Naive thymus-derived CD4-positive, alpha-beta T cell (primary cell): Measurements from ENCODE around the gene ZCCHC17. TPM values are rescaled to one million over a fixed set of nuclear protein-coding genes. Genes with fewer than 3 reads are reported as not detected.

Source experiments
- ATAC-seq: fragments of 150-1000 bp; cut with Tn5 transposase; 2 replicates; pipeline ENCODE4 v1.10.0; 2021; ENCODE audit warnings: mild to moderate bottlenecking, moderate library complexity
- CTCF ChIA-PET: fragments of 350-600 bp; sonication (Branson Sonifier 250); formaldehyde crosslinking; loops from one replicate; lab custom pipeline; 2021; ENCODE audit warnings: antibody characterized with exemption; lab: Charles Lee
- POLR2A ChIA-PET: fragments of 350-600 bp; sonication (Branson Sonifier 250); formaldehyde crosslinking; loops from one replicate; lab custom pipeline; 2021; ENCODE audit warnings: antibody characterized with exemption, inconsistent platforms; lab: Charles Lee
- DNase-seq, 9 donors: peaks; one replicate each; pipeline versions ENCODE4 v3.0.0 to v3.0.0-alpha.2; 2020 to 2022; ENCODE audit warnings: mixed read lengths in 1 of 9
- H3K27ac ChIP-seq: one replicate; pipeline ENCODE4 v1.7.0; 2013; ENCODE audit warnings: mild to moderate bottlenecking, low read depth, low read length, moderate library complexity
- H3K27me3 ChIP-seq, 2 donors: one replicate each; pipeline ENCODE4 v1.7.0; 2013; ENCODE audit warnings: low read length in 2 of 2, mild to moderate bottlenecking in 2 of 2, moderate library complexity in 2 of 2; ENCODE audit not compliant: control insufficient read depth in 2 of 2, insufficient read depth in 2 of 2
- H3K36me3 ChIP-seq, 3 experiments: 1 replicate in 2 of 3; 2 replicates in 1 of 3; pipeline ENCODE4 v1.7.0; 2013; ENCODE audit warnings: low read length in 3 of 3, mild to moderate bottlenecking in 3 of 3, moderate library complexity in 1 of 3; ENCODE audit not compliant: insufficient read depth in 3 of 3, control insufficient read depth in 2 of 3
- H3K4me1 ChIP-seq, 2 donors: one replicate each; pipeline ENCODE4 v1.7.0; 2013; ENCODE audit warnings: low read length in 2 of 2, mild to moderate bottlenecking in 2 of 2, moderate library complexity in 1 of 2; ENCODE audit not compliant: control insufficient read depth in 2 of 2, insufficient read depth in 2 of 2
- H3K4me3 ChIP-seq: 2 replicates; pipeline ENCODE4 v1.7.0; 2013; ENCODE audit warnings: mild to moderate bottlenecking, low read length
- H3K9me3 ChIP-seq, 3 experiments: 1 replicate in 2 of 3; 2 replicates in 1 of 3; pipeline ENCODE4 v1.7.0; 2013; ENCODE audit warnings: low read length in 3 of 3; ENCODE audit not compliant: control insufficient read depth in 2 of 3
- H3K27ac Mint-ChIP-seq, 9 donors: one replicate each; pipeline ENCODE4 v1.8.0; 2020 to 2022; ENCODE audit warnings: mixed read lengths in 9 of 9, mild to moderate bottlenecking in 8 of 9, moderate library complexity in 5 of 9, inconsistent platforms in 2 of 9
- H3K27me3 Mint-ChIP-seq, 5 donors: one replicate each; pipeline ENCODE4 v1.8.0; 2021 to 2022; ENCODE audit warnings: mixed read lengths in 5 of 5, mild to moderate bottlenecking in 1 of 5
- H3K36me3 Mint-ChIP-seq, 5 donors: one replicate each; pipeline ENCODE4 v1.8.0; 2020 to 2022; ENCODE audit warnings: mixed read lengths in 5 of 5, mild to moderate bottlenecking in 3 of 5, inconsistent platforms in 1 of 5
- H3K4me1 Mint-ChIP-seq, 7 donors: one replicate each; pipeline ENCODE4 v1.8.0; 2020 to 2022; ENCODE audit warnings: mixed read lengths in 7 of 7, mild to moderate bottlenecking in 3 of 7, inconsistent platforms in 1 of 7
- H3K4me3 Mint-ChIP-seq, 10 donors: one replicate each; pipeline ENCODE4 v1.8.0; 2020 to 2022; ENCODE audit warnings: mild to moderate bottlenecking in 10 of 10, mixed read lengths in 10 of 10, moderate library complexity in 6 of 10, inconsistent platforms in 2 of 10
- H3K9me3 Mint-ChIP-seq, 11 donors: one replicate each; pipeline ENCODE4 v1.8.0; 2020 to 2022; ENCODE audit warnings: mixed read lengths in 11 of 11, mild to moderate bottlenecking in 4 of 11, inconsistent platforms in 1 of 11, moderate library complexity in 1 of 11
- intact Hi-C, 2 donors: fragments of 100-400 bp; cut with micrococcal nuclease; formaldehyde crosslinking; loops; one replicate each; pipeline ENCODE4 v1.15.1; 2023
- polyA plus RNA-seq, 2 donors: library from polyadenylated mRNA; unstranded; fragments of 300-500 nt; fragmentation: Illumina TruSeq; gene quantifications; one replicate each; pipeline ENCODE4 v1.2.3, GENCODE V29; 2021
- total RNA-seq, 6 experiments: library from RNA in 5 of 6; stranded (reverse) in 5 of 6; gene quantifications; 1 replicate in 5 of 6; 2 replicates in 1 of 6; pipeline ENCODE4 v1.2.3 and lab custom pipeline; 2021 to 2026

Gene ZCCHC17
- total and polyA plus RNA-seq, 7 experiments from 2014 or later = 10.3 to 43.4 (median 21.4) TPM

DNA sequence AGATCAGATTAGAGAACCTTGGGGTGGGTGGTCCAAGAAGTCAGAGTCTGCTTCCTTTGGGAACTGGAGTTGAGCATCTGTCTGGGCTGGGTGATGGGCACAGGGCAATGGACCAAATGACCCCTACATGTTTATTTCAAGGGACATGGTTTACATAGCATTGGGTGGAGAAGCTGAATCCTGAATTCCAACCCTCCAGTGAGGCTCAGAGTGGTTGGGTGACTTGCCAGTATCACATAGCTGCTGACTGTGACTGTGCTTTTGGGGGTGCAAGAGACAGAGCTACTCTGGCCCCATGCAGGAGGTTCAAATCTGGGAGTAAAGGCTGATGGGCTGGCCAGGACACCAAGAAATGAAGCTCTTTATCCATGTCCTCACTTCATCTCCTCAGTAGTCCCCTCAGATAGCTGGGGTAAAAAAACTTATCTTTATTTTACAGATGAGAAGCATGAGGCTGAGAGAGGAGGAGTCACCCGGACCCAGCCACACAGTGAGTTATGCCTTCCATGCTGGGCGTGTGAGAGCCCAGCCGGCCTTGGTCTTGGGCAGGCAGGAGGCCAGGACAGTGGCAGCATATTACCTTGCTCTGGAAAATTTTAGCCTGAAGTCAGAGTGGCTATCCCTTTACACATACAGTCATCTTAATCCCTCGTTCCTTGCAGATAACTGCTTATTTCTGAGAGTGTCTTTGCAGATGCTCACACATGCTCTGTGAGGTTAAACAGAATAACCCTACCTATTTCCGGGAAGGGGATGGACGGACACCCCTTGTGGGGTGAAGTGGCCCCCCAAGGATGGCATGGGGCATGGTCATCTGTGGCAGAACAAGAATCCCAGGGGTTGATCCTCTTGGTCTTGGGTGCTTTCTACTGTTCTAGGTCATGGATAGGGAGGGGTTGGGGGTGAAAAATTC lies 113.4 kb downstream of the ZCCHC17 start:
- no peak for ATAC-seq
- POLR2A ChIA-PET = no interaction called here
- Histone ChIP-seq H3K4me3 (no peak overlapping the region), H3K27ac (no peak overlapping the region), H3K36me3 (no peaks in the 10 kb centered on the region), H3K9me3 (no peaks in the 10 kb centered on the region), H3K27me3 (peaks cover 0 to 10% of the 10 kb centered on the region in 2 donors), H3K4me1 (no peaks in the 10 kb centered on the region)
- no peak overlapping the region for H3K27ac Mint-ChIP-seq
- intact Hi-C loops = loop anchor here in 1 of 2 donors (5.0 kb wide), 1 partner anchor 503 kb away; the partner anchor contains the start of gene SDC3
- no peak for DNase-seq
- peaks cover 3 to 12% (median 11%) of the 10 kb centered on the region in 7 donors for H3K4me1 Mint-ChIP-seq
- CTCF ChIA-PET = no interaction called here
- peaks cover 56 to 64% (median 60%) of the 10 kb centered on the region in 5 donors for H3K27me3 Mint-ChIP-seq
- H3K4me3 Mint-ChIP-seq = peak overlapping the region in 2 of 10 donors; percentile 10 to 35
- peaks cover 0 to 4% (median 0%) of the 10 kb centered on the region in 5 donors for H3K36me3 Mint-ChIP-seq
- peaks cover 0 to 3% (median 0%) of the 10 kb centered on the region in 11 donors for H3K9me3 Mint-ChIP-seq

GRCh38 chr1:31410871-31411270 lies 114.0 kb downstream of the ZCCHC17 start:
- ATAC-seq (no peak), DNase-seq (no peak)
- Histone ChIP-seq H3K4me1 (no peaks in the 10 kb centered on the region), H3K27me3 (peaks cover 0 to 10% of the 10 kb centered on the region in 2 donors), H3K27ac (no peak overlapping the region), H3K9me3 (no peaks in the 10 kb centered on the region), H3K36me3 (no peaks in the 10 kb centered on the region), H3K4me3 (no peak overlapping the region)
- Mint-ChIP-seq H3K27ac (no peak overlapping the region), H3K4me3 (peak overlapping the region in 5 of 10 donors; percentile 7 to 98 (median 16)), H3K27me3 (peaks cover 62 to 71% (median 67%) of the 10 kb centered on the region in 5 donors), H3K9me3 (peaks cover 0 to 3% (median 0%) of the 10 kb centered on the region in 11 donors), H3K36me3 (peaks cover 0 to 4% (median 0%) of the 10 kb centered on the region in 5 donors), H3K4me1 (peaks cover 3 to 12% (median 11%) of the 10 kb centered on the region in 7 donors)
- ChIA-PET POLR2A (no interaction called here), CTCF (no interaction called here)
- intact Hi-C loops = no loop called here

DNA sequence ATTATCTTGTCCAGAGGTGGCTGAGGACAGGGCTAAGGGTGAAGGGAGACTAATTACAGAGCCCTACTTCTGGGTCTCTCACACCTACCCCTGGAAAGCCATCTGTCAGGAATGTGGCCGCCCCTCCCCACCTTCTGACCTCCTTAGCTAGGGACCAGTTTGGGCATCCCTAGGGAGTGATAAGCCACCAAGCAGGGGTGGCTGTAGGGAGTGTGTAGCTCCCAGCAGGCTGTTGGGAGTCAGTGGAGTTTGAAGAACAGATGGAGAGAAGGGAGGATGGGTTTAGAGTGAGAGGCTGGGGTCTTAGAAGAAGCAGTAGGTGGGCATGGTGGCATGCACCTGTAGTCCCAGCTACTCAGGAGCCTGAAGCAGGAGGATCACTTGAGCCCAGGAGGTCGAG lies 115.4 kb downstream of the ZCCHC17 start:
- ATAC-seq = no peak
- Histone ChIP-seq H3K36me3 (no peaks in the 10 kb centered on the region), H3K27ac (no peak overlapping the region), H3K4me1 (no peaks in the 10 kb centered on the region), H3K27me3 (peaks cover 1 to 10% of the 10 kb centered on the region in 2 donors), H3K9me3 (no peaks in the 10 kb centered on the region), H3K4me3 (no peak overlapping the region)
- peak overlapping the region in 1 of 9 donors; percentile 4 for H3K27ac Mint-ChIP-seq
- intact Hi-C loops = no loop called here
- peaks cover 3 to 12% (median 11%) of the 10 kb centered on the region in 7 donors for H3K4me1 Mint-ChIP-seq
- DNase-seq = no peak
- ChIA-PET CTCF (no interaction called here), POLR2A (no interaction called here)
- H3K4me3 Mint-ChIP-seq = peak overlapping the region; percentile 66 to 100 (median 75)
- peaks cover 74 to 81% (median 76%) of the 10 kb centered on the region in 5 donors for H3K27me3 Mint-ChIP-seq
- peaks cover 0 to 3% (median 0%) of the 10 kb centered on the region in 11 donors for H3K9me3 Mint-ChIP-seq
- H3K36me3 Mint-ChIP-seq = peaks cover 0 to 4% (median 0%) of the 10 kb centered on the region in 5 donors

DNA sequence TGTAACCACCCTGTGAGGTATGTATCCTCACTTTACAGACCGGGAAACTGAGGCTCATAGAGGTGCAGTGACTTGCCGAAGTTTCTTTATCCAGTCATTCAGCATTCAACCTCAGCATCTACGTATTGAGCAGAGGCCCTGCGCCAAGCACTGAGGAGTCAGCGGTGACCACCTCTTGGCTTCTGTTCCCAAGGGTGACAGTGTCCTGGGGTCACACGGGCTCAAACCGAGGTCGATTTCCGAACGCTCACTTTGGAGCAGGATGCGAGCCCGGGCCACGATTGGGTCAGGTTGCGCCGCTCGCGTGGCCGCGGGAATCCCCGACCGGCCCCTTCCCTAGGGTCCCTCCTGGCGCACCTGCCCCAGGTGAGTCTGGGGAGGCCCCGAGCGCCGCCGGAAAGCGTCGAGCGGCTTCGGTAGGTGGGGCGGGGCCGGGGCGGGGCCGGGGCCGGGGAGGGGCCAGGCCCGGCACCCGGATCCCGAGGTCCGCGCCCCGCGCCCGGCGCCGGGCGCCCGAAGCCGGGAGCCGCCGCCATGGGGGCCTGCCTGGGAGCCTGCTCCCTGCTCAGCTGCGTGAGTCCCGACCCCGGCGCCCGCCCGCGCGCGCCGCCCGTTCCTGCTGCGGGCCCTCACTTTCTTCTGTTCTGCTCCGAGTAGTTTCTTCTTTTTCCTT lies 116.0 kb downstream of the ZCCHC17 start, which contains the start of gene SERINC2:
TSS of gene SERINC2 (plus strand) at position 482 of the 673 bp plus-strand sequence. CDS start at position 535, 53 bp downstream.
- Histone ChIP-seq H3K9me3 (no peaks in the 10 kb centered on the region), H3K27me3 (peaks cover 4 to 10% of the 10 kb centered on the region in 2 donors), H3K4me3 (peak within 1 kb of the TSS; percentile 40), H3K27ac (no peak within 1 kb of the TSS), H3K36me3 (no peaks in the 10 kb centered on the region), H3K4me1 (no peaks in the 10 kb centered on the region)
- peak within 1 kb of the TSS in 2 of 9 donors; percentile 4 to 69 for H3K27ac Mint-ChIP-seq
- peaks cover 0 to 4% (median 0%) of the 10 kb centered on the region in 5 donors for H3K36me3 Mint-ChIP-seq
- H3K27me3 Mint-ChIP-seq = peaks cover 74 to 85% (median 81%) of the 10 kb centered on the region in 5 donors
- POLR2A ChIA-PET = no interaction called here
- DNase-seq = peak in 5 of 9 donors; percentile 21 to 26 (median 24)
- H3K4me1 Mint-ChIP-seq = peaks cover 3 to 13% (median 12%) of the 10 kb centered on the region in 7 donors
- peak; percentile 76 for ATAC-seq
- H3K4me3 Mint-ChIP-seq = peak within 1 kb of the TSS; percentile 80 to 100 (median 92)
- CTCF ChIA-PET = no interaction called here
- intact Hi-C loops = no loop called here
- H3K9me3 Mint-ChIP-seq = peaks cover 0 to 3% (median 0%) of the 10 kb centered on the region in 11 donors

- peak overlapping the region in 1 of 9 donors; percentile 69 for H3K27ac Mint-ChIP-seq
- no peaks in the 10 kb centered on the region for H3K9me3 ChIP-seq
- H3K4me1 ChIP-seq = no peaks in the 10 kb centered on the region
- POLR2A ChIA-PET = no interaction called here
- H3K27me3 Mint-ChIP-seq = peaks cover 68 to 83% (median 78%) of the 10 kb centered on the region in 5 donors
- H3K36me3 ChIP-seq = no peaks in the 10 kb centered on the region
- peaks cover 0 to 4% (median 0%) of the 10 kb centered on the region in 5 donors for H3K36me3 Mint-ChIP-seq
- CTCF ChIA-PET = no interaction called here
- H3K4me3 ChIP-seq = peak overlapping the region; percentile 33
- peak; percentile 58 for ATAC-seq
- H3K9me3 Mint-ChIP-seq = peaks cover 0 to 3% (median 0%) of the 10 kb centered on the region in 11 donors
- H3K4me3 Mint-ChIP-seq = peak overlapping the region; percentile 80 to 100 (median 92)
- H3K4me1 Mint-ChIP-seq = peaks cover 3 to 13% (median 12%) of the 10 kb centered on the region in 7 donors
- intact Hi-C loops = no loop called here
- peak in 5 of 9 donors; percentile 7 to 30 (median 25) for DNase-seq
- no peak overlapping the region for H3K27ac ChIP-seq
- peaks cover 4 to 10% of the 10 kb centered on the region in 2 donors for H3K27me3 ChIP-seq
Observed at GRCh38 chr1:31413405-31414001, 116.7 kb downstream of the ZCCHC17 start.
